ENCODE data around the gene DOK6.
"Not testable (repeated sequence)": the region's sequence is repeated elsewhere in the genome, so short reads cannot be mapped to it uniquely, and the experiment has no call there.

The DOK6 gene

DNA sequence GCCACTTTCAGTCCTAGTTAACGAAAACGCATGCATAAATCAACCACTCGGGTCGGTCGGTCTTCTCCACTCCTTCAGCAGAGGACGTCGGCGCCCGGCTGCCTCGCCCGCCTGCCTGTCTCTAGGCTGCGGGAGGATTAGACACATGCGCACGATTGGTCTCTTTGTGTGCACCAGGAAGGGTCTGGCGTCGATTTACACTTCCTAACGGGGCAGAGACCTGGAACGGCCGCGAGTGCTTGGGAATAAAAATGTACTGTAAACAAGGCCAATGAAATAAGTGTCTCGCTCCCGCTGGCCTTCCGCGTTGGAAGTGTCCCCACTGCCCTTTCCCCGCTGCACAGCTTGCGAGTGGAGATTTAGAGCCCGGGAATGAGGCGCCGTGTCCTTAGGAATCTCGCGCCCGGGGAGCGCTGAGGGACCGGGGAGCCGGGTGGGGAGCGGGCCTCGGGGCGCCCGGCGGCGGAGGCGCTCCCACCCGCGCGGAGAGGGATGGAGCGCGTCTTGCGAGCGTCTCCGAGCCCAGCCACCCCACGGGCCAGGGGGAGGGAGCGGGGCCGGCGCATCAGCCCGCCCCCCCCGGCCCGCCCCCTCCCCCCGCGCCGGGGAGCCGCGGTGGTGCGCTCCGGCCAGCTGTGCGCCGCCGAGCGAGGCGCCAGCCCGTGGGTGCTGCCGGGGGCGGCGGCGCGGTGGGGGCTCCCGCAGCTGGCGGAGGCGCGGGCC is at the start of gene DOK6:
Gene DOK6, plus strand, starts transcription at position 636 of the 723 bp plus-strand sequence.
- peak; percentile 93 to 95 for DNase-seq

DNA sequence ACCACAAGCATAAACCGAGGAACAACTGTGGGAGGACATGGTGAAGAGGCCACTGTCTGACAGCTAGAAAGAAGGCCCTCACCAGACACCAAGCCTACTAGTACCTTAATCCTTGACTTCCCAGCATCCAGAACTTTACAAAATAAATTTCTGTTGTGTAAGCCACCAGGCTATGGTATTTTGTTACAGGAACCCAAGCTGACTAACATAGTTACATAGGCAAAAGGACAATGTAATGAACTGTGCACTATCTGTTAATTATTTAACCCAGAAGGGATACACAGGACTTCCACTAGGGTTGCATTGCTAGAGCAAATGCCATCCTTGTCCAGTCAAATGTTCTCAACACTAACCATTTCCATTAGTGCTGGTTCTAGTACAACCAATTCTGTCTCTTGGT is 47.7 kb upstream of the DOK6 start:
- DNase-seq = no peak

DNA sequence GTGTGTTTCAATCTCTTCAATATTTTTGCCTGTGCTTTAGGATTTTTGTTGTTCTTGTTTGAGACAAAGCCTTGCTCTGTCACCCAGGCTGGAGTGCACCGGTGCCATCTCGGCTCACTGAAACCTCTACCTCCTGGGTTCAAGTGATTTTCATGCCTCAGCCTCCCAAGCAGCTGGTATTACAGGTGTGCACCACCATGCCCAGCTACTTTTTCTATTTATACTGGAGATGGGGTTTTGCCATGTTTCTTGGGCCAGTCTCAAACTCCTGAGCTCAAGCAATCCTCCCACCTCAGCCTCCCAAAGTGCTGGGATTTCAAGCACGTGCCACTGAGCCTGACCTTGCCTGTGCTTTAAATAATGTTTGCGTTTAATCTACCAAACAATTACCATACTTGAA is 43.1 kb upstream of the DOK6 start:
- no peak for DNase-seq

DNA sequence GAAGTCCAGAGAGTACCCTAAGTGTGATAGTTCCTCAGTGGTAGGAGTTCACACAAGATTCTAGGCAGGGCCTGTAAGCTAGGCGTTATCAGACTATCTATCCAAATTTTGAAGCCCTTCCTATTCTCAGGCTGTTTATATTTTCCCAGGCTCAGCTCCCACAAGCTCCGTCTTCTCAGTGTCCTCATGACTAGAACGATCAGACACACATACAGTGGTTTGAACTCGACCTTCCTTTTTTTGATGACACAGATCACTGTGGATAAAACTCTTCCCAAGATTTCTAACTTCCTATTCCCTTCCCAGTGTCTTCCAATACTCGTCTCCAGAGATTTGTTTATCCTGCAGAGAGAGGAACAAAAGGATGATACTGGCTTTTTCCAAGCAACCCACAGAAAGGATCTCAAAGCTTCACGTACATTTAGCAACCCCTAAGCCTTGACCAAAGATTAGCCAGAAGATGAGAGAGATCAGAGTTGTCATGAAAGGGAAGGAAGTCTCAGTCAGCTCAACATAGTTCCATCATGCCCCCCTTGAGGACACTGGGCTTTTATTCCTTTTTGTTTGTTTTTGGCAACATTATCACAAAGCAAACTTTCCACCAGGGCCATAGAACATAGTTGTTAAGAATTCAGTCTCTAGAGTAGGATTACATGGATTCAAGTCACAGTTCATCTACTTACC is 42.3 kb upstream of the DOK6 start:
- DNase-seq = no peak

DNA sequence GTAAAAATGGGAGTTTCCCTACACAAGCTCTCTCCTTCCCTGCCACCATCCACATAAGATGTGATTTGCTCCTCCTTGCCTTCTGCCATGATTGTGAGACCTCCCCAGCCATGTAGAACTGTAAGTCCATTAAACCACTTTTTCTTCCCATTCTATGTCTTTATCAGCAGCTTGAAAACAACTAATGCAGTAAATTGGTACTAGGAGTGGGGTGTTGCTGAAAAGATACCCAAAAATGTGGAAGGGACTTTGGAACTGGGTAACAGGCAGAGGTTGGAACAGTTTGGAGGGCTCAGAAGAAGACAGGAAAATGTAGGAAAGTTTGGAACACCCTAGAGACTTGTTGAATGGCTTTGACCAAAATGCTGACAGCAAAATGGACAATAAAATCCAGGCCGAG is 40.9 kb upstream of the DOK6 start:
- DNase-seq = not testable (repeated sequence)

DNA sequence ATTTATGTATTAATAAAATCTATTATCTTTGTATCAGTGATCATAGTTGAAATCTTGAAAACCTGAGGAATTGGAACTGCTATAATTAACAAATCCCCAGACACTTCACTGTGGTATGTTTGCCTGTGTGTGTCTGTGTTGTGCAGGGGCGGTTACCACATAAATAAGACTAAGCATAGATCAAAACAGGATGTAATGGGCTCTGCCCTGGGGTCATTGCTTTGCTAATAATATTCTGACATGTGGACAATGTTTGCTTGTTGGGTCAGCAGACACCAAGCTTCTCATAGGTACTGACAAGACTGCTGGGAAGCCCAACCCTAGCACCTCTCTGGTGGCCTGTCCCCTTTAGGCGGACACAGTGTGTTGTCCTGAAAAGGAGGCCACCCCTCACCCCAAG is 35.8 kb upstream of the DOK6 start:
- no peak for DNase-seq

DNA sequence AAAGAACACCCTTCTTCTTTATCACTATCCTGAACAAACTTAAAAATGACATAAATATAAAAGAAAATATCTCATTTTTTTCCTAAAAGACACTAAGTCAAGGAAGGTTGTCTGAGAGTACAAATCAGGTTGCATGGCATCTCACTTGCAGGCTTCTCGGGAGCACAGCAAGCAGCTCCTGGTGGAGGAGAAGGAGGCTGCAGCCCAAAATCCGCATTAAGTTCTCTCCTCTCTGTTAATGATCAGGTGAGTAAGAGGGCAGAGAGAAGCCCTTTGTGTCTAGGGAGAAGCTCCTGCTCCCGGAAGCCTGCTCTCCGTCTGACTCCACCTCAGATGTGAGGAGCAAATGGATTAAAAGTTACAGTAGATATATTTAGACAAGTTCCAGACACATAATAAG is 35.0 kb upstream of the DOK6 start:
- DNase-seq = no peak

DNA sequence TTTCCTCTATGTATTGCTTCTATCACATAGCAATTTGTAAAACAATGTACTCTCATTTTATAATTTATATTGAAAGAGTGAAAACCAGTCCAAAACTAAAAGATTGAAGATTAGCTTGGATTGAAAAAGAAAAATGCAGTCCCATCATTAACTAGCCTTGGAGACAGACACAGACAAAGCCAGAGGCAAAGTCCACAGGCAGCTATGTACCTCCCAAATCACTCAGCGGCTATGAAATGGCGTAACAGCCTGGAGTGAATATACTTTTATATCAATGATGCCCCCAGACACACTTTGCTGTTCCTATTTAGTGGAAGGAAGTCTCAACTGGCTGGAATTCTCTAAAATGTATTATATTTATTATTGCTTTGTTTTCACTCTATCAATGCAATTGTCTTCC is 33.6 kb upstream of the DOK6 start:
- DNase-seq = no peak

DNA sequence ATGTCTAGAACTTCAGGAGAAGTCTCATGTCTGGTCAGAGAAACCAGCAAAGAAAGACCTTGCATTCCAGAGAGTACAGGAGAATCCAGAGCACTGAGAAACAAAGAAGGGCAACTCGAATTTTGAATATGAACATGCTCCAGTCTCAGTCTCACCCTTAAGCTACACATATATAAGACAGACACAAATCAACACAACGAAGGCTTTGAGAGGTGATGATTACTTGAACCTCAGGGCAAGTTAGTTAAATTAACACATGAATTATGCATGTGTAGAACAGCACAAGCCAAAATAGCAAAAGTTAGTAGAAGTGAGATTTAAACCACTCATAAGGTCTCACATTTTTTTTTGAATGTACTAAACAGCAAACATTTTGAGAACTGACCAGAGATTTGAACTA is 29.0 kb upstream of the DOK6 start:
- no peak for DNase-seq

DNA sequence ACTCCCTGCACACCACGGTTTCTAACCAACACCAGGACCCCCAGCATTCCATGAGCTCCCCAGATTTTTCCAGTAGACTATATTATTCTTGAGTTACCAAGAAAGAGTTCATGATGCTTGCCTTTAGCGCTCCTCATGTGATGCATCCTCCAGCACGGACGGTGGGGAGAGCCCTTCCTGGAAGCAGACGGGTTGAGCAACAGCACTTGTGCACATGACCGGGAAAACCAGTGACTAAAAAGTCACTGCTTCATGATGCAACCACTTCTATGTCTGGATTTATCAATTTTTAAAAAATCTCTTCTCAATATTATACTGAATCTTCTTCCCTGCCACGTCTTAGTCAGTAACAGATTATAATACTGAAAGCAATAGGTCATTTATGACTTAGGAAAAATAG is 20.4 kb upstream of the DOK6 start:
- no peak for DNase-seq

DNA sequence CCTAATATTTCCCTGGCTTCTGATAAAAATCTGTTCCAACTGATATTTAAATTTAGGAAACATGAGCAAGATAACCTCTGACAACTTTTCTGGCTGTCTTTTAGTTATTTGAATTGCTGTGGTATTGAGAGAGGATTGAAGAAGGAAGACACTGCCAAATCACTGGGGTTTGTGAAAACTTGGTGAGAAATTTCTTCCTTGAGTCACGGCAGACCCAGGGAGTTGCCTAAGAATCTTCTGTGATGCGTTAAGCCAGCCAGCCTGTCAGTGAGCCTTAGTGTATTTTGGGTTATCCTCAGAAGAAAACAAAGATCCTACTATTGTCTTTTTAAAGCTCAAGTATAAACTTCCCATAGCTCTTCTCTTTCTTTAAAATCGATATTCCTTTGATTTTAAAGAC is 17.5 kb upstream of the DOK6 start:
- no peak for DNase-seq

DNA sequence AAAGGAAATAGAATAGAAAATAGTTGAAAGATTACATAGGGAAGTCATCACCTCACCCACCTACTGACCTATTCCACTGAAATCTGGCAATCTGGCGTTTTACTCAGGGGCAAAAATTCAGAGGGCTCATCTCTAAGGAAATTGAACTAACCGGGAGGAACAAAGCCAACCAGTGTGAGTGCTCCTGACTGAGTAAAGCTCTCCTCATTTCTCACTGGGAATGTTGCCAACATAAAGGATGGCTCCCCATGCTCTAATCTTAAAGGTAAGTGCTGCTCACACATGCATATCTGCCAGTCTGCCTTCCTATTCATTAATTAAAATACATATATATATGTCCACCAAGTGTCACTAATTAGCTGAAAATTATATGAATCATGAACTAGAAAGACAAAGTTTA is 13.5 kb upstream of the DOK6 start:
- peak; percentile 14 to 18 for DNase-seq

DNA sequence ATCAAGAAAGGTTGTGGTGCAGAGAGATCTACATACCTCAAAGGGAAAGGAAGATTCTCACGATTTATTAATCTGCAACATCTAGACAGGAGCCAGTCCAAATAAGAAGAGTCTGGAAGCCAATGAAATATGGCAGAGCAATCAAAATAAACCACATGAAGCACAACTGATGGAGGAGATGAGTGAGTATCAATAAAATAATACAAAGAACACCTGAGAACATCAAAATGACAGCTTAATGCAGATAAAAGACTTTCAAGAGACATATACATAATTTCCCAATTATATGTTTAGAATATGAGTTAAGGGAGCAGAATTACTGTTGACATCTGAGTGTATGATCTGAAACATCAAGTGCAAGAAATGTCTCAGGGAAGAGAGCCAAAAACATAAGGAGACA is 12.5 kb upstream of the DOK6 start:
- DNase-seq = no peak

DNA sequence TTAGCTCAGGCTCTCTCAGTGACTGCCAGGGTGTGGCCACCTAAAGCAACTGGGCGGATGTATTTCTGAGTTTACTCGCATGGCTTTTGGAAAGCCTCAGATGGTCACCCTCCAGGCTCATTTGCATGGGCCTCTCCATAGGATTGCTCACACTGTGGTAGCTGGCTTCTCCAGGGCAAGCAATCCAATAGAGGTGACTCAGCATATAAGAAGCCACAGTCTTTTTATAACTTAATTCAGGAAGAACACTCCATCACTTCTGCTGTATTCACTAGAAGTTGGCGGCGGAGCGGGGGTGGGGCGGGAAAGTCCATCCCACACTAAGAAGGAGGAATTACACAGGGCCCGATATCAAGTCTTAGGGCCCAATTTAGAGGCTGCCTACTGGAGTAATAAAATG is 3.6 kb upstream of the DOK6 start:
- no peak for DNase-seq

DNA sequence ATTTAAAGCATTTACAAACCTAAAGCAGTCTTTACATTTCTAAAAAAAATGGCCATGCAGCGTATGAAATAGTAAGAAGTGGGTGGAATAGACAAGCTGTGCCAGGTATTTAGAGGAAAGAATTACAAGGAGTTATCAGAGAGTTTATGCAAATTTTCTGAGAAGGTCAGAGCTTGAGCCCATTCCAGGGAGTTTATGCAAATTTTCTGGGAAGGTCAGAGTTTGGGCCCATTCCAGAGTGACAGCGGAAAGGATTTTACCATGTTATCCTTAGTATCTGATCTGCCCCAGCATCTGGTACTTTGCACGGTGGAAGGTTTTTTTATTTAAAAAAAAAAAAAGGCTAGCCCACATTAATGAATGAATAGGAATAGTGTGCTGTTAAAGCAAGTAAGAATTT is 1.4 kb upstream of the DOK6 start:
- DNase-seq = peak in 1 of 2 experiments; percentile 10

DNA sequence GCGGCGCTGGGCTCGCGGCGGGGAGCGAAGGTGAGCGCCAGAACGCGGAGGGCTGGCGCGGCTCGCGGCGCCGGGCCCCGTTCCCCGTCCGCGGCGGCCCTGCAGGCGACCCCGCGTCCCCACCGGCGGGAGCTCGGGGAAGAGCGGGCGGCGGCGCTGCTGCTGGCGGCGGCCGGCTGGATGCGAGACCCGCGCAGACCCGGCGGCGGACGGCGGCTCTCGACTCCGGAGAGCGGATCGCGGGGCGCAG is 213 bp downstream of the DOK6 start:
- DNase-seq = no peak

DNA sequence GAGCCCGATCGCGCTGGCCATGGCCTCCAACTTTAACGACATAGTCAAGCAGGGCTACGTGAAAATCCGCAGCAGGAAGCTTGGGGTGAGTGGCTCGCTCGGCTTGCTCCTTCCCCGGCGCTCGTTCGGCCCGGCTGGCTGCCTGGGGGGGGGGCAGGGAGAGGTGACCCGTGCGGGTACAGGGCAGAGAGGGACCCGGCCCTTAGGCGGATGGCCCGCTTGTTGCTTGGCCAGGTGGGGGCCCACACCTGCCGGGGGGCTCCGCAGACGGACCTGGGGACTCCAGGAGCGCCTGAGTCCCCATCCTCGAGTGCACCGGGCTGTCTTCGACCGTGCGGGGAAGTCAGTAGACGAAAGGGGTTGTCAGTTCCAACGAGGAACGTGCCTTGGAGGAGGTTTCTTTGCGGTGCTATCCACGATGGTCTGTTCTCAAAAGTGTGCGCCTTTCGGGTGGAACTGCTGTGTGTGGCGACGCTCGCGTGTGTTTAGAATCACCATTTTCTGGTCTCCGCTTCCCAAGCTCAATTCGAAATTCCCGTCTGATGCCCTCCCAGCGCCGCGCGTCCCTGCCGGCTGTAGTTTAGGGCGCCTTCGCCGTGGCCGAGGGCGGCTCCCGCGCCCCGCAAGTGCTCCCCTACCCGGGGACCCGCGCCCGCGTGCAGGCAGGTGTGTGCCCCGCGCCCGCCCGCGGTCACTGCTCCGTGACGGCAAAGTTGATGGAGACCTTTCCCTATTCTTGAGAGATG is 711 bp downstream of the DOK6 start:
- DNase-seq = peak; percentile 22 to 46

DNA sequence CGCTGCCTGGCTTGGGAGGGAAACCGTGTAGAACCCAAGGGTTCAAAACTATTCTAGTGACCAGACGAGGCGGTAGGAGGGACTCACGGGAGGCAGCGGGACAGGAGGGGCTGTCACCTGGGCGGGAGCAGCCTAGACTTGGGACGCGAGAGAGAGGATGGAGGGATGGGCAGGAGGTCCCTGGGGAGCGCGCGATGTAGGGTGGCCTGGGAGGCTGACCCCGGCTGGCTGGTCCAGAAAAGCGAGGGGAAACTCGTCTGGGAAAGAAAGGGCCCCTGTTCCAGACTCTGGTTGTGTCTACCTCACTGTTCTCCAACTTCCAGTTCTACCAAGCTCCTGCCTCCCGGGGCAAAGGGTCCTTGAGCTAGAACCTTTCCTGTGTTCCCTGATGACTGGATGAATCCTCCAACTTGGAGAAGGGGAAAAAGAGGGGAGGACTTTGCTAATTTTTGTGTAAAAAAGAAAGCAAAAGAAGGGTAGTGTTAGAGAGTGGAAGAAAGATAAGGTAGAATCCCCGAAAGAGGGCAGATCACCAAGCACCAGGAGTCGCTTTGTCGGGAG is 1.4 kb downstream of the DOK6 start:
- DNase-seq = peak; percentile 22 to 44

DNA sequence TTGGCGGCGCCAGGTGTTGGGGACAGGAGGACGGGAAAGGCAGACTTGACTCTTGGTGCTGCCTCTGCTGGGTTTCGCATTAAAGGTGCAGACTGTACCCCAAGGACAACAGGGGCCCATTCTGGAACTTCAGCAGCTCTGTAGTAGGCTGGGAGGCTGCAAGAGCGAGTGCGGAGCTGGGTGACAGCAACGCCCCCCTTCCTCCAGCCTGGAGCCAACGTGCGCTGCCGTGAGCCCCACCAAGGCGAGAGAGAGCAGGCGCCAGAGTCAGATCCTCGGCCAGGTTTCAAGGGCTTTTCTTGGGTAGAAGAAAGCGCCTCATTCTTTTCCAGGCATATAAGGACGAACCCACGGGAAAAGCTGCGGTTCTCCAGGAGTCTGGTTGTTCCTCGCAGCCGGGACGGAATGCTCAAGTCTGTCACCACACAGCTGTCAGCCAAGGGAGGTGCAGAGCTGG is 1.9 kb downstream of the DOK6 start:
- DNase-seq = peak in 1 of 2 experiments; percentile 32

DNA sequence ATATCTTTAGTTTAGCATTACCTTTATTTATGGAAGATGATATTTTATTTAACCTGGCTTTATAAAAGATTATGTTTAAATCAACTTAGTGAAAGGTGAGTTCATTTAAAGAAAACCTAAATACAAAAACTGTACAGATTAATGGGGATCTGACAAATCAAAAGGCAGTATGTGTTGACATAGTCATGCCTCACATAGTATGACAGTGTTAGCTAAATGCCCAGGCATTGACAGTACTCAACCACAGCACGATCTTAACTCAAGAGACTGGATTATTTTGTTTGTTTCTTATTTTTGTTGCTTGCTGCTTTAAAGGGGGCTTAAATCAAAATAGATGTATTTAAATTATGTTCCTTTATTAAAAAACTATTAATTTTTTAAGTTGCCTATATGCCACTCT is 7.8 kb downstream of the DOK6 start:
- no peak for DNase-seq

DNA sequence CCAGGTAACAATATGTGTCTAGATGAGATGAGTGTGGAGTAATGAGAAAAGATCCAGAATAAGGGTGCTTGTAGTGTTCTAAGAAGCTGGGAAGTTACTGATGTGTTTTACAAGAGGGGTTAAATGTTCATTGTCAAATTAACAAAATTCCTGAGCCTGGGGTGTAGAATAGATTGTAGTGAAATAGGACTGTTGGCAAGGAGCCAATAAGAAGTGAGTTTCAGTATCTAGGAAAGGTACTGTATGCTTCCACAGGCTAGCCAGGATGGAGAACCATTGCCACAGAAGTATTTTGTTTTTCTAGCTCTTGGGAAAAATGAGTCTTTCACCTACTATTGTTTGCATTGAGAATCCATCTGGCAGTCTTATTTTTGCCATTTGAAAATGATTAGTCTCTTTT is 10.5 kb downstream of the DOK6 start:
- no peak for DNase-seq

DNA sequence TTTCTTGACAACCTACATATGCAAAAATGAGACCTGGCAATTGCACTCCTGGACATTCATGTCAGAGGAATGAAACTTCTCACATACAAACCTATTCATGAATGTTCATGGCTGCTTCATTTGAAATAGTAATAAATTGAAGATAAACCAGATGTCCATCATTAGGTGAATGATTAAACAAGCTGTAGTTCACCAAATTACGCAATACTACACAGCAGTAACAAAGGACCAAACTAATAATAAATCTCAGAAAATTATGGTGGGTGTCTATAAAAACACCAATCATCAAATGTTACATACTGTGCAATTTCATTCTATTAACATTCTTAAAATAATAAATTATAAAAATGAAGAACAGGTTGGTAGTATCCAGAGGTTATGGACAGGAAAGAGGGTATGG is 13.5 kb downstream of the DOK6 start:
- no peak for DNase-seq

DNA sequence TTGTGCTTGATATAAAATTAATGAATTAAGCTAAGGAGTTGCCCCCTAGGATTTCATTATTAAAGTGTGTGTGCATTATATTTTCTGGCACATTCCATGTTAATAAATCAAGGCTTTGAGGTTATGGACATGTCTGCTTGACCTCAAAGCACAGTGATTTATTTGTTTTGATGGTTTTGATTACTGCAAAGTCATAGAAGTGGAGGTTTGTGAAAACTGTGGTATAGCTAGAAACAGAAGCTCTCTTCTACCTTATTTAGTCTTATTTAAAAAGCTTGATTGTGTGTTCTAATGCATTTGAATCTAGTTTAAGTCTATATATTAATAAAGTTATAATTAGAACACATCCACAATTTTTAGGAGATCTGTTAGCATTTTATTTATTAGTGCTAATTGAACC is 32.2 kb downstream of the DOK6 start:
- no peak for DNase-seq

DNA sequence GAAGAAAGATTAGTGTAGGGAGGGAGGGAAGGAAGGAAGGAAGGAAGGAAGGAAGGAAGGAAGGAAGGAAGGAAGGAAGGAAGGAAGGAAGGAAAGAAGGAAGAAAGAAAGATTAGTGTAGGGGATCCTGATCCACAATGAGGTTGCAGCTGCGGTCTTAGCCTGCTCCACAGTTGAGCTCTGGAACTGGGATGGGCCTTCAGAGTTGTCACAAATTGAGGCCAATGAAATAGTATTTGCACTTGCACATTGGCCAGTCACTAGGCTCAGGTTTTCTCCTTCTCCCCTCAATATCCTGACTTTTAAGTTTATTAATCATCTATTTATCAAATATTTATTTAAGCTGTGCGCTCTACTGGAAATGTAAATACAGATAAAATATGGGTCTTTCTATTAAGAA is 34.3 kb downstream of the DOK6 start:
- no peak for DNase-seq

Measured in SHP77 (cell line).